Trophoblast cell (in vitro differentiated cells and primary cell): ENCODE data around the gene RPA3.

Experiments
- DNase-seq, 2 donors: peaks; one replicate each; pipeline ENCODE4 v3.0.0-alpha.2; 2016
- H2AFZ ChIP-seq: 2 replicates; pipeline ENCODE4 v1.6.1; 2013; ENCODE audit warnings: low read length, moderate library complexity, mild to moderate bottlenecking; ENCODE audit not compliant: insufficient read depth, poor library complexity
- H2AK5ac ChIP-seq: 2 replicates; pipeline ENCODE4 v1.6.1; 2013; ENCODE audit warnings: mild to moderate bottlenecking, low read length
- H2BK120ac ChIP-seq: 2 replicates; pipeline ENCODE4 v1.6.1; 2013; ENCODE audit warnings: low read length, mild to moderate bottlenecking, moderate library complexity; ENCODE audit not compliant: insufficient read depth, poor library complexity
- H2BK12ac ChIP-seq: 2 replicates; pipeline ENCODE4 v1.6.1; 2013; ENCODE audit warnings: mild to moderate bottlenecking, low read length, moderate library complexity
- H2BK5ac ChIP-seq: 2 replicates; pipeline ENCODE4 v1.6.1; 2013; ENCODE audit warnings: low read length, low read depth, moderate library complexity, mild to moderate bottlenecking; ENCODE audit not compliant: poor library complexity
- H3K14ac ChIP-seq: 2 replicates; pipeline ENCODE4 v1.6.1; 2013; ENCODE audit warnings: mild to moderate bottlenecking, low read length
- H3K18ac ChIP-seq: 2 replicates; pipeline ENCODE4 v1.6.1; 2013; ENCODE audit warnings: mild to moderate bottlenecking, low read length
- H3K23ac ChIP-seq: 2 replicates; pipeline ENCODE4 v1.6.1; 2013; ENCODE audit warnings: low read length
- H3K27ac ChIP-seq: 2 replicates; pipeline ENCODE4 v1.5.1; 2013; ENCODE audit warnings: low read depth, mild to moderate bottlenecking, inconsistent platforms, low read length, moderate library complexity
- H3K27me3 ChIP-seq: 2 replicates; pipeline ENCODE4 v1.6.1; 2013; ENCODE audit warnings: inconsistent platforms, mild to moderate bottlenecking, low read length, moderate library complexity; ENCODE audit not compliant: insufficient read depth
- H3K36me3 ChIP-seq, 2 experiments: 1 replicate in 1 of 2; 2 replicates in 1 of 2; pipeline ENCODE4 v1.6.1; 2013; ENCODE audit warnings: low read length in 2 of 2, mild to moderate bottlenecking in 2 of 2, moderate library complexity in 1 of 2; ENCODE audit not compliant: insufficient read depth in 2 of 2, control insufficient read depth in 1 of 2
- H3K4ac ChIP-seq: 2 replicates; pipeline ENCODE4 v1.6.1; 2013; ENCODE audit warnings: low read depth, mild to moderate bottlenecking, low read length, moderate library complexity
- H3K4me1 ChIP-seq, 2 experiments: 1 replicate in 1 of 2; 2 replicates in 1 of 2; pipeline ENCODE4 v1.6.1; 2013; ENCODE audit warnings: low read length in 2 of 2, mild to moderate bottlenecking in 2 of 2, moderate library complexity in 1 of 2; ENCODE audit not compliant: insufficient read depth in 2 of 2, control insufficient read depth in 1 of 2
- H3K4me2 ChIP-seq: 2 replicates; pipeline ENCODE4 v1.6.1; 2013; ENCODE audit warnings: inconsistent platforms, mild to moderate bottlenecking, low read length, moderate library complexity
- H3K4me3 ChIP-seq: 2 replicates; pipeline ENCODE4 v1.5.1; 2013; ENCODE audit warnings: mild to moderate bottlenecking, low read depth, low read length, inconsistent platforms
- H3K79me1 ChIP-seq: one replicate; pipeline ENCODE4 v1.6.1; 2013; ENCODE audit warnings: low read length
- H3K79me2 ChIP-seq: 2 replicates; pipeline ENCODE4 v1.6.1; 2013; ENCODE audit warnings: low read length, mild to moderate bottlenecking; ENCODE audit not compliant: control insufficient read depth, insufficient read depth, poor library complexity
- H3K9ac ChIP-seq: 2 replicates; pipeline ENCODE4 v1.6.1; 2013; ENCODE audit warnings: mild to moderate bottlenecking, low read length
- H3K9me3 ChIP-seq: 2 replicates; pipeline ENCODE4 v1.6.1; 2013; ENCODE audit warnings: low read depth, mild to moderate bottlenecking, control low read depth, inconsistent platforms, low read length; ENCODE audit not compliant: insufficient read depth
- H4K12ac ChIP-seq: 2 replicates; pipeline ENCODE4 v1.6.1; 2013; ENCODE audit warnings: low read depth, mild to moderate bottlenecking, low read length, moderate library complexity
- H4K8ac ChIP-seq: 2 replicates; pipeline ENCODE4 v1.6.1; 2013; ENCODE audit warnings: low read depth, mild to moderate bottlenecking, low read length, moderate library complexity
- H4K91ac ChIP-seq: one replicate; pipeline ENCODE4 v1.6.1; 2013; ENCODE audit warnings: low read depth, mild to moderate bottlenecking, low read length, moderate library complexity
- WGBS: extraction: QIAGEN DNeasy Blood & Tissue Kit; methylation state at CpG from one replicate; pipeline ENCODE4 v1.1.7; 2013; ENCODE audit warnings: missing lambda C conversion rate; ENCODE audit not compliant: insufficient read length, insufficient coverage; ENCODE audit errors: extremely low coverage; 5-methylcytosine and 5-hydroxymethylcytosine counted together

RPA3 gene

GRCh38 chr7:7761974-7762779 lies 43.8 kb upstream of the RPA3 start:
- no peak overlapping the region for H2BK120ac ChIP-seq
- H3K79me2 ChIP-seq: no peaks in the 10 kb centered on the region
- H3K18ac ChIP-seq: no peak overlapping the region
- peaks cover 4% of the 10 kb centered on the region for H3K79me1 ChIP-seq
- H3K23ac ChIP-seq: no peak overlapping the region
- no peak overlapping the region for H4K91ac ChIP-seq
- H3K4me3 ChIP-seq: no peak overlapping the region
- H2BK5ac ChIP-seq: no peak overlapping the region
- H3K9ac ChIP-seq: no peak overlapping the region
- no peaks in the 10 kb centered on the region for H3K9me3 ChIP-seq
- no peak overlapping the region for H2AK5ac ChIP-seq
- no peak overlapping the region for H3K4me2 ChIP-seq
- no peak overlapping the region for H2AFZ ChIP-seq
- H3K27me3 ChIP-seq: no peaks in the 10 kb centered on the region
- no peak overlapping the region for H4K12ac ChIP-seq
- no CpG with 5 or more reads among the region's 9 CpGs for WGBS
- peak in 1 of 2 donors; percentile 12 for DNase-seq
- H3K27ac ChIP-seq: peak overlapping the region; percentile 46
- no peaks in the 10 kb centered on the region for H3K36me3 ChIP-seq
- no peak overlapping the region for H4K8ac ChIP-seq
- no peak overlapping the region for H3K4ac ChIP-seq
- no peak overlapping the region for H3K14ac ChIP-seq
- peaks cover 2 to 4% of the 10 kb centered on the region in 2 experiments for H3K4me1 ChIP-seq
- H2BK12ac ChIP-seq: no peak overlapping the region

GRCh38 chr7:7761340-7761973 lies 43.0 kb upstream of the RPA3 start:
- H4K91ac ChIP-seq: no peak overlapping the region
- H3K14ac ChIP-seq: no peak overlapping the region
- H3K4ac ChIP-seq: no peak overlapping the region
- no peaks in the 10 kb centered on the region for H3K79me2 ChIP-seq
- H4K8ac ChIP-seq: no peak overlapping the region
- no peak overlapping the region for H3K9ac ChIP-seq
- H3K4me3 ChIP-seq: no peak overlapping the region
- no peak overlapping the region for H3K4me2 ChIP-seq
- H2AK5ac ChIP-seq: no peak overlapping the region
- DNase-seq: peak in 1 of 2 donors; percentile 67
- WGBS: no CpG with 5 or more reads among the region's 5 CpGs
- H2BK5ac ChIP-seq: no peak overlapping the region
- peak overlapping the region; percentile 66 for H2BK120ac ChIP-seq
- H3K79me1 ChIP-seq: peaks cover 6% of the 10 kb centered on the region
- peak overlapping the region; percentile 96 for H2BK12ac ChIP-seq
- H3K9me3 ChIP-seq: no peaks in the 10 kb centered on the region
- no peaks in the 10 kb centered on the region for H3K27me3 ChIP-seq
- no peak overlapping the region for H2AFZ ChIP-seq
- no peaks in the 10 kb centered on the region for H3K36me3 ChIP-seq
- peaks cover 4 to 5% of the 10 kb centered on the region in 2 experiments for H3K4me1 ChIP-seq
- H4K12ac ChIP-seq: no peak overlapping the region
- no peak overlapping the region for H3K23ac ChIP-seq
- no peak overlapping the region for H3K18ac ChIP-seq
- H3K27ac ChIP-seq: peak overlapping the region; percentile 46

- Histone ChIP-seq H3K79me1 (peaks cover 4% of the 10 kb centered on the region), H3K27me3 (no peaks in the 10 kb centered on the region), H3K9ac (no peak overlapping the region), H4K91ac (no peak overlapping the region), H3K36me3 (no peaks in the 10 kb centered on the region), H3K9me3 (no peaks in the 10 kb centered on the region), H3K4me1 (peaks cover 2 to 5% of the 10 kb centered on the region in 2 experiments), H2BK120ac (no peak overlapping the region), H2BK12ac (no peak overlapping the region), H4K12ac (no peak overlapping the region), H3K18ac (no peak overlapping the region), H2BK5ac (no peak overlapping the region), H3K4ac (no peak overlapping the region), H2AK5ac (no peak overlapping the region), H3K79me2 (no peaks in the 10 kb centered on the region), H3K23ac (no peak overlapping the region), H4K8ac (no peak overlapping the region), H2AFZ (no peak overlapping the region), H3K4me3 (no peak overlapping the region), H3K14ac (no peak overlapping the region), H3K27ac (peak overlapping the region; percentile 64), H3K4me2 (no peak overlapping the region)
- WGBS: no CpG with 5 or more reads among the region's 4 CpGs
- DNase-seq: peak; percentile 6 to 66
These were observed 39.2 kb upstream of the RPA3 start for GRCh38 chr7:7757576-7757975.

- DNase-seq: no peak
- no CpG with 5 or more reads among the region's 3 CpGs for WGBS
- no peaks in the 10 kb centered on the region for H3K79me2 ChIP-seq
These were observed 38.2 kb upstream of the RPA3 start for GRCh38 chr7:7756577-7756976.

More at GRCh38 chr7:7756577-7756976, 38.2 kb upstream of the RPA3 start:
- H3K36me3 ChIP-seq: no peaks in the 10 kb centered on the region
- H3K18ac ChIP-seq: no peak overlapping the region
- peak overlapping the region; percentile 55 for H4K91ac ChIP-seq
- no peak overlapping the region for H3K4me2 ChIP-seq
- peak overlapping the region; percentile 94 for H2BK120ac ChIP-seq
- H4K8ac ChIP-seq: no peak overlapping the region
- H3K23ac ChIP-seq: no peak overlapping the region
- H3K4ac ChIP-seq: peak overlapping the region; percentile 69
- H2AK5ac ChIP-seq: no peak overlapping the region
- H2AFZ ChIP-seq: no peak overlapping the region
- peak overlapping the region; percentile 61 for H3K14ac ChIP-seq
- no peak overlapping the region for H3K9ac ChIP-seq
- peaks cover 2 to 5% of the 10 kb centered on the region in 2 experiments for H3K4me1 ChIP-seq
- H2BK12ac ChIP-seq: peak overlapping the region; percentile 6
- peaks cover 4% of the 10 kb centered on the region for H3K79me1 ChIP-seq
- no peak overlapping the region for H3K27ac ChIP-seq
- no peaks in the 10 kb centered on the region for H3K9me3 ChIP-seq
- no peak overlapping the region for H3K4me3 ChIP-seq
- H3K27me3 ChIP-seq: no peaks in the 10 kb centered on the region
- H2BK5ac ChIP-seq: peak overlapping the region; percentile 79
- H4K12ac ChIP-seq: no peak overlapping the region
